ENCODE data around the gene MEGF11.

DNA sequence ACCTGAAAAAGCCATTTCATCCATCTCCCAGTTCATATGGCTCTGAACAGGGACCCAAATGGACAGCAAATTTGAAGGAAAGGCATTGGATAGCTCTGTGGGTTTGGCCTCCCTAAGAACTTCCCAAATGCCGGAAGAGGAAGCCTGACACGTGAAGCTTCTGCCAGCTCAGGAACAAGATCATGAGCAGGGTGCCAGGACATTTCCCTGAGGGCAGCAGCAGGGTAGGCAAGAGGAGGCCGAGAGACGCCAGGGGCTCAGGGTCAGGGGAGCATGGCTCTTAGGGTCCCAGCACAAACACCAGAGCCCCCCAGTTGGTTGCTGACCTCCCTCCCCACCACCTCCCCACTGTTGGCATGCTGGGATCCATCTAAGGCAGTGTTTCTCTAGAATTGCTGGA lies 187.5 kb downstream of the MEGF11 start:
- TF ChIP-seq, protein P1, sequence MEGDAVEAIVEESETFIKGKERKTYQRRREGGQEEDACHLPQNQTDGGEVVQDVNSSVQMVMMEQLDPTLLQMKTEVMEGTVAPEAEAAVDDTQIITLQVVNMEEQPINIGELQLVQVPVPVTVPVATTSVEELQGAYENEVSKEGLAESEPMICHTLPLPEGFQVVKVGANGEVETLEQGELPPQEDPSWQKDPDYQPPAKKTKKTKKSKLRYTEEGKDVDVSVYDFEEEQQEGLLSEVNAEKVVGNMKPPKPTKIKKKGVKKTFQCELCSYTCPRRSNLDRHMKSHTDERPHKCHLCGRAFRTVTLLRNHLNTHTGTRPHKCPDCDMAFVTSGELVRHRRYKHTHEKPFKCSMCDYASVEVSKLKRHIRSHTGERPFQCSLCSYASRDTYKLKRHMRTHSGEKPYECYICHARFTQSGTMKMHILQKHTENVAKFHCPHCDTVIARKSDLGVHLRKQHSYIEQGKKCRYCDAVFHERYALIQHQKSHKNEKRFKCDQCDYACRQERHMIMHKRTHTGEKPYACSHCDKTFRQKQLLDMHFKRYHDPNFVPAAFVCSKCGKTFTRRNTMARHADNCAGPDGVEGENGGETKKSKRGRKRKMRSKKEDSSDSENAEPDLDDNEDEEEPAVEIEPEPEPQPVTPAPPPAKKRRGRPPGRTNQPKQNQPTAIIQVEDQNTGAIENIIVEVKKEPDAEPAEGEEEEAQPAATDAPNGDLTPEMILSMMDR (IDR thresholded peaks at IDR 0.05): no peak
- TF ChIP-seq, protein P2, sequence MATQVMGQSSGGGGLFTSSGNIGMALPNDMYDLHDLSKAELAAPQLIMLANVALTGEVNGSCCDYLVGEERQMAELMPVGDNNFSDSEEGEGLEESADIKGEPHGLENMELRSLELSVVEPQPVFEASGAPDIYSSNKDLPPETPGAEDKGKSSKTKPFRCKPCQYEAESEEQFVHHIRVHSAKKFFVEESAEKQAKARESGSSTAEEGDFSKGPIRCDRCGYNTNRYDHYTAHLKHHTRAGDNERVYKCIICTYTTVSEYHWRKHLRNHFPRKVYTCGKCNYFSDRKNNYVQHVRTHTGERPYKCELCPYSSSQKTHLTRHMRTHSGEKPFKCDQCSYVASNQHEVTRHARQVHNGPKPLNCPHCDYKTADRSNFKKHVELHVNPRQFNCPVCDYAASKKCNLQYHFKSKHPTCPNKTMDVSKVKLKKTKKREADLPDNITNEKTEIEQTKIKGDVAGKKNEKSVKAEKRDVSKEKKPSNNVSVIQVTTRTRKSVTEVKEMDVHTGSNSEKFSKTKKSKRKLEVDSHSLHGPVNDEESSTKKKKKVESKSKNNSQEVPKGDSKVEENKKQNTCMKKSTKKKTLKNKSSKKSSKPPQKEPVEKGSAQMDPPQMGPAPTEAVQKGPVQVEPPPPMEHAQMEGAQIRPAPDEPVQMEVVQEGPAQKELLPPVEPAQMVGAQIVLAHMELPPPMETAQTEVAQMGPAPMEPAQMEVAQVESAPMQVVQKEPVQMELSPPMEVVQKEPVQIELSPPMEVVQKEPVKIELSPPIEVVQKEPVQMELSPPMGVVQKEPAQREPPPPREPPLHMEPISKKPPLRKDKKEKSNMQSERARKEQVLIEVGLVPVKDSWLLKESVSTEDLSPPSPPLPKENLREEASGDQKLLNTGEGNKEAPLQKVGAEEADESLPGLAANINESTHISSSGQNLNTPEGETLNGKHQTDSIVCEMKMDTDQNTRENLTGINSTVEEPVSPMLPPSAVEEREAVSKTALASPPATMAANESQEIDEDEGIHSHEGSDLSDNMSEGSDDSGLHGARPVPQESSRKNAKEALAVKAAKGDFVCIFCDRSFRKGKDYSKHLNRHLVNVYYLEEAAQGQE (IDR thresholded peaks at IDR 0.05): no peak
- no peak for TF ChIP-seq POLR2A (IDR thresholded peaks at IDR 0.05; ENCODE audit: low read length)
